Measurements from ENCODE around the gene LRRC58.
"Not testable (repeated sequence)": the region's sequence is repeated elsewhere in the genome, so short reads cannot be mapped to it uniquely, and the experiment has no call there.

Gene LRRC58

DNA sequence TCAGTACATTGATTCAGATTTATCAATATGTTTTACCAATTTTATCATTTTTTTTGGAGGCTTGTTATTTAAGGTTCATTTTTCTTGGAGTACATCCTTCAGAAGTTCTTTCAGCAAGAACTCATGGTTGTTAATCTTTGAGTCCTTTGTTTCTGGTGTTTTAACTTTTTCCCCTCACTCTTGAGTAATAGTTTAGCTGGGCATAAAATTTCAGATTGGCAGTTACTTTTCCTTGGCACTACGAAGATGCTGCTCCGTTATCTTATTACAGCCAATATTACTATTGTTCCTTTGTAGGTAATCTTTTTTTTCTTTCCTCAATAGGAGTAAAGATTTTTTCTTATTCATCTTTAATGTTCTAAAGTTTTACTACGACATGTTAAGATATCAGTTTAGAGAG, 9.8 kb downstream of the LRRC58 start:
- DNase-seq (ENCODE audit: low spot score): no peak

DNA sequence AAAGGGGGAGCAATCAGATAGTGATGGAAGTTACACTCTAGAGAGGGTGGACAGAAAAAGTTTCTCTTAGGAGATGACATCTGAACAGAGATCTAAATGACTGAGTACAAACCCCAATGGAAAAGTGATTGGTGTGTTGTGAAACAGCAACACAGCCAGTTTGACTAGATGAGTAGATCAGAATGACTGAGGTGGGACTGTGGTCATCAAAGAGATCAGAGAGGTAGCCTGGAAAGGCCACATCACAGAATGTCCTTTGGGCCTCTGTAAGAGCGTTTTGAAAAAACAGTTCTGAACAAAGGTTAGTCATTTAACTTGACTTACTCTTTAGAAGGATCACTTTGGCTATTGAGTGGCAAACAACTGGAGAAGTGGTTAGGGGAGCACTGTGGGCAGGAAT, 10.6 kb downstream of the LRRC58 start:
- no peak for DNase-seq (ENCODE audit: low spot score)

DNA sequence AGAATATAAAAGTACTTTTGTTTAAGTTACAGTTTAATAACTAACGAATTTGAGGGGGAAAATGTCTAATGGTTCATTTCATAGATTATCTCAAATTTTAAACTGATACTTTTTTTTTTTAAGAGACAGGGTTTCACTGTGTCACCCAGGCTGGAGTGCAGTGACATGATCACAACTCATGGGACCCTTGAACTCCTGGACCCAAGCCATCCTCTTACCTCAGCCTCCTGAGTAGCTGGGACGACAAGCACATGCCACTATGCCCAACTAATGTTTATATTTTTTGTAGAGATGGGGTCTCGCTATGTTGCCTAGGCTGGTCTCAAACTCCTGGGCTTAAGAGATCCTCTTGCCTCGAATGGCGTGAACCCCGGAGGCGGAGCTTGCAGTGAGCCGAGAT, 16.5 kb downstream of the LRRC58 start:
- no peak for DNase-seq (ENCODE audit: low spot score)

DNA sequence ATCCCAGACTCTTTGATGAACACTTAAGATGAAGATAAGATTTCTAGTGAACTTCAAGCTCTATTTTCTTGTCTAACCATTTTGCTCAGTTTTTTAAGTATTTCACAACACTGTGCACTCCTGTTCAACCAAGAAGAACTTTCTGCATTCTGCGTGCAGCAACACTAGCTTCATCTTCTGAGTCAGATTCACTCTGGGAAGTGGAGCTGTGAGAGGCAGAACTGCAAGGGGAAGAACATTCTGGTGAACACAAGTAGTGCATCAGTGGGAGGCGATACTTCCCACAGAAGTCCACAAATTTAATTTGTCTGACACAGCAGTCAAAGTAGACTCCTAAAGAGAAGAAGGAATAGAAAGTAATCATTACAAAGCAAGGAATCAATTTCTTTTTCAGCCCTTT, 18.1 kb downstream of the LRRC58 start:
- DNase-seq (ENCODE audit: low spot score): no peak

DNA sequence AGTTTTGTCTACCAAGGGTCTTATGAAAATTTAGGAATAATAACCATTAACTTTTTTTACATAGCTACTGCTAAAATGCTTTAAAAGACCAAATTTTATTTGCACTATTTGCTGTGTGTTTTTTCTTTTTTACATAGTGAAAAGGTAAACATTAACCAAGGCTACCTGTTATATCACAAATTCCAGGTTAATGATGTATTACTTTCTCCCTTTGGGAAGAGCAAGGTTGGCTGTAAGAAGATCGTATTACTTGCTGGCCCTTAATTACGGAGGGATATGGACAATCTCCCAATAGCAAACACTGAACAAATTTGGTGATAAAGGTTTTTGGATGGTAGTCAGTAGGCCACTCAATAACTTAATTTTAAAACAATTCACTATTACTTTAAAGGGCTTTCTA, 22.4 kb downstream of the LRRC58 start:
- DNase-seq (ENCODE audit: low spot score): no peak

DNA sequence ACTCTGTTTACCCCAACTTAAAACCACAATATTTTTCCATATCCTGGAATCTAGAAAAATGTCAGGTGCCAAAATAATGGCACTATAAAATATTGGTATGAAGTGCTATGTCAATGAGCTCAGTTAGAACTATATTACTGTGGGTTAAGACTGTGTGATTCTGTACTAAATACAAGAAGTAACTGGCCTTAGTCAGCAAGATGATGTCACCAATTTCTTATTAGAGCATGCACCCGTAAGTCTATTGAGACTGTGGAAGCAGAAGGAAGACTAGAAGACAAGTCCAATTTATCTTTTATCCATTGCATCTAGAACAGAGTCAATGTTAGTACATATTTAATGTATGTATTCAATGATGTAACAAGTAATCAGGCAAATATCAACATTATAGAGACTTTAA, 25.0 kb downstream of the LRRC58 start:
- DNase-seq (ENCODE audit: low spot score): no peak

DNA sequence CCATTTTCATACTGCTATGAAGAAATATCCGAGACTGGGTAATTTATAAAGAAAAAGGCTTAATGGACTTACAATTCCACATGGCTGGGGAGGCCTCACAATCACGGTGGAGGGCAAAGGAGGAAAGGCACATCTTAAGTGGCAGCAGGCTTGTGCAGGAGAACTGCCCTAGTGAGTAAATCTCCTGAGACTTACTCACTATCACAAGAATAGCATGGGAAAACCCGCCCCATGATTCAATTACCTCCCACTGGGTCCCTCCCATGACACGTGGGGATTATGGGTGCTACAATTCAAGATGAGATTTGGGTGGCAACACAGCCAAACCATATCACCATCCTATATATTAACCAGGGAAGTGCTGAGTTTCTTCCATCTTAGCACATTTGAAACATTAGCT, 25.4 kb downstream of the LRRC58 start:
- DNase-seq (ENCODE audit: low spot score): not testable (repeated sequence)

DNA sequence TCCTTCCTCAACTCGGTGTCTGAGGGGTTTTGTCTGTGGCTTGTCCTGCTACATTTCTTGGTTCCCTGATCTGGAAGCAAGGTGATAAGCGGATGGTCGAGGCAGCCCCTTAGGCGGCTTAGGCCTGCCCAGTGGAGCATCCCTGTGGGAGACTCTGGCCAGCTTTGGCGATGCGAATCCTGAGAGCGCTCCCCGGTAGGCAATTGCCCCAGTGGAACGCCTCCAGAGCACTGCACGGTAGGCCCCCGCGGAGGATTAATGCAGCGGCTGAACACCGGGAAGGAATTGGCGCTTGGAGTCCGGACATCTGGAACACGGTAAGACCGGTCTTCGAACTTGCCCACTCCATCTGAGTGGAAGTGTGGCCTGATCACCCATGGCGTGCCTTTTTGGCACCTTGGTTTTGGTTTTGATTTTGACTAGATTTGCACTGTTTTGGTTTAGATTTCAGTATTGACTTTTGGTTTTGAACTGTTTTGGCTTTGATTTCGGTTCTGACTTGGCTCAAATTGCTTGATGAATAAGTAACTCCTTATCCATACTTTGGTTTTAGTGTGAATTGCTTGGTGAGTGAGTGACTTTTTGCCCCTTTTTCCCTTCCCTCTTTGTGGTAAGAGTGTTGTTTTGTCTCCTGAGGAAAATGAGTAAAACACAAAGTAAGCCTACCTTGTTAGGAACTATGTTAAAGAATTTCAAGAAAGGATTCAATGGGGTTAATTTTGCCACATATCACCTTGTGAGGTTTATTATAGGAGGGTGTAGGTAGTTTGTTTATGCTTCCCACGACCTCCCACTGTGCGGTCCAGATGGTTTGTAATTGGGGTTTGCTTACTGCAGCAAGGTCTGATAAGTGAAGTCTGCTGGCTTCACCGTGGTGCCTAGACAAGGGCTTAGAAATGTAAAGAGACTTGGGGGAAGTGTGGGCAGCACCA, 37.0 kb downstream of the LRRC58 start:
- no peak for DNase-seq (ENCODE audit: low spot score)

DNA sequence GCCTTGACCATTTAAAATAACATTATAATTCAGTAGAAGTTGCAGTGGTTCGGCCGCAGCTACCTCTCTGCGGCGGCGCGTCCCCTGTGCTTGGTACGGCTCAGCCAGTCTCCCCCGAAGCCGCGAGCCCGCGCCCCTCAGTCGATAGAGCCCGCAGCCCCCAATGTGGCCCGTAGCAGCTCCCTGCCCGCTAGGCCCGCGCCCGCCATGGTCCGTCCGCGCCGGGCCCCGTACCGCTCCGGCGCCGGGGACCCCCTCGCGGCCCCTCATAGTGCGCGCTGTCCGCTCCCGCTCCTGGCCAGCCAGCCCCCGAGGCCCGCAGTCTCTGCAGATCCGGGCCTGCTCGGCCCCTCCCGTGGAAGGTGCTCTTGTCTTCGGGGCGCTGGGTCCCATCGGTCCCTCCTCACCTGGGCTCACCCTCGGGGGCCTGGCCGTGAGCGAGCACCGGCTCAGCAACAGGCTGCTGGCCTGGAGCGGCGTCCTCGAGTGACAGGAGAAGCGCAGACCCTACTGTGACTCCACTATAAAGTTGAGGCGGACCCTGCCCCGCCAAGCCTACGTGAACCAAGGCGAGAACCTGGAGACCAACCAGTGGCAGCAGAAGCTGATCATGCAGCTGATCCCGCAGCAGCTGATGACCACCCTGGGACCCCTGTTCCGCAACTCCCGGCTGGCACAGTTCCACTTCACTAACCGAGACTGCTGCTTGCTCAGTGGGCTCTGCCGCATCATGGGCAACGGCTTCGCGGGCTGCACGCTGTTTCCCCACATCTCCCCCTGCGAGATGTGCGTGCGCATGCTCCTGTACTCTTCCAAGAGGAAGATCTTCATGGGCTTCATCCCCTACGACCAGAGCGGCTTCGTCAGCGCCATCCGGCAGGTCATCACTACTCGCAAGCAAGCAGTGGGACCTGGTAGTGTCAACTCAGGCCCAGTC, 42.4 kb downstream of the LRRC58 start:
- DNase-seq (ENCODE audit: low spot score): no peak

DNA sequence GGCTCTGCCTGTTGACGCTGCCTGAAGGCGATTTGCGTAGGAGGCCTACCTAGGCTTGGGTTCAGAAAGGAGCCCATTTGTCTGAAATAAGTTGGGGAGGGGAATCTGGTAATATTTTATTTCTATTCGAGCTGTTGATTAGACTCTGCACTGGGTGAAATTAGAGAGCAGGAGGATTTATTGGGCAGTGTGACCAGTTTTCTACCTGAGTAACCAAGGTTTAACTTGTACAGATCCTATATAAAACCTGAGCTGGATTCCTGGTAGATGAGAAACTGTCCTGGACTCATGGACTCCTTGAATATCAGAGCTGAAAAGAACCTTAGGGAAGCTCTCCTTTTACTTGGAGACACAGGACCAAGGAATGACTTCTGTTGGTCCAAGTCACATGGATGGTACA, 44.5 kb downstream of the LRRC58 start:
- DNase-seq (ENCODE audit: low spot score): no peak

DNA sequence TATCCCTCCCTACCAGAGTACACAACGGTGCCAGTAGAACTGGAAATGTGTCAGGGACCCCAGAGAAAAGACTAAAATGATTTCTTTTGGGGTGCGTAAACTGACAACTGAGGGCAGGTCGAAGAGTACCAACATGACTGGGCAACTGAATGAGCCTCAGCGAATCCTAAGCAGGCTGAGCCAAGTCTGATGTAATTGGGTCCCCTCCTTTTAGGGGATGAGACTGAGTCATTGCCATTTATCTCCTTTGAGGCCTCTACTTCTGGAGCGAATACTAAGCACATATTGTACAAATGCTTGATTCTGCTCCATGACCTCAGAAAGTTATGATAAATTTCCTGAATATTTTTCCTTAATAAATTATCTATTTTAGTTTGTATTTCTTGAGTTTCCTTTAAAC, 46.8 kb downstream of the LRRC58 start:
- no peak for DNase-seq (ENCODE audit: low spot score)

DNA sequence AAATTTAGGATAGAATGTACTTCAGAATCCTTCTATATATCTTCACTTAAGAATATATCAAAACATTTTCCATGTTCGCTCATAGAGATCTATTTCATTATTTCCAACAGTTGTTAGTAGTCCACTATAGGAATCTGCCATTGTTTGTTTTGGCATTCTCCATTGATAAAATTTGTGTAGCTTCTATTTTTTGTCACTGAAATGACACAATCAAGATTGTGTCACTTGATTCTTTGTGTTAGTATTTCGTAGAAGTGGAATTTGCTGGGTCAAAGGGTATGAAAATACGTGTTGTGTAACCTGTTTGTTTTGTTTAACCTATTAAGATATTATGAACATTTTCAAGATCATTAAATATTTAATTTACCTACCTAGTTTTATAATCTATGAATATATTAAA, 48.2 kb downstream of the LRRC58 start:
- peak; percentile 30 for DNase-seq (ENCODE audit: low spot score)

DNA sequence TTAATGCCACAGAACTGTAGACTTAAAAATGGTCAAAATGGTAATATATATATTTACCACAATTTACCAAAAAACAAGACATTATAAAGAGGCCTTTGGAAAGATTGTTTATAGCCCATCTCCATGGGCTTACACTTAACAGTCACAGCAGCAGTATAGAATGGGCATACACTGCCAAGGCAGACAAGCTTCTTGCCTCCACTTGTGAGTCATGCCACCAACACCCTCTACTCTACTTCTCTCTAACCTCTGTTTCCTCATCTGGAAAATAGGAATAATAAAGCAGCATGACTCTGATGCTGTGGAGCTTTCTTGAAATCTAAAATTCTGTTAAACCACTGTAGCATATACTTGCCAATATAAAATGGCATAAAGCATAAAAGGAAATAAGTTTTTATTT, 49.8 kb downstream of the LRRC58 start:
- DNase-seq (ENCODE audit: low spot score): no peak

DNA sequence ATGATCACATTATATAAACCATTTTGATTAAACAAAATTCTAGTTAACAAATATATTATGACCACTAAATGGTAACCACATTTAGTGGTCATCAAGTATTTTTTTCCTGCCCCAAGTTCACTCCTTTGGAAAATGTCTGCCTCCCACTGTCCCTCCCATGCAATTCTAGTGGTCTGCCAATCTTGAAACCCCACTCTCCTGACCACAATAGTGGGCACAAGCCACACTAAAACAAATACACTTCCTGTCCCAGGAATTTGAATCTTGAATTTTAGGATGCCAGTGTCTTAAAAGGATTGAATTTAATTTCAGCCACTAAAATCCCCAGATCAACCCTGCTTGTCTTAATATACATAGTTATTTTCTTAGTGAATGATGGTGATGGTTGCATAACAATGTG, 50.2 kb downstream of the LRRC58 start:
- DNase-seq (ENCODE audit: low spot score): no peak

DNA sequence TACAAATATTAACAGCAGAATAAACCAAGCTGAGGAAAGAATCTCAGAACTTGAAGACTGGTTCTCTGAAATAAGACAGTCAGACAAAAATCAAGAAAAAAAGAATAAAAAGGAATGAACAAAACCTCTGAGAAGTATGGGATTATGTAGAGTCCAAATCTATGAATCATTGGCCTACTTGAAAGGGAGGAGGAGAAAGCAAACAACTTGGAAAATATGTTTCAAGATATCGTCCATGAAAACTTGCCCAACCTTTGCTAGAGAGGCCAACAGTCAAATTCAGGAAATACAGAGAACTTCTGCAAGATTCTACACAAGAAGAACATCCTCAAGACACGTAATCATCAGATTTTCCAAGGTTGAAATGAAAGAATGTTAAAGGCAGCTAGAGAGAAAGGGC, 57.6 kb downstream of the LRRC58 start:
- DNase-seq (ENCODE audit: low spot score): not testable (repeated sequence)

DNA sequence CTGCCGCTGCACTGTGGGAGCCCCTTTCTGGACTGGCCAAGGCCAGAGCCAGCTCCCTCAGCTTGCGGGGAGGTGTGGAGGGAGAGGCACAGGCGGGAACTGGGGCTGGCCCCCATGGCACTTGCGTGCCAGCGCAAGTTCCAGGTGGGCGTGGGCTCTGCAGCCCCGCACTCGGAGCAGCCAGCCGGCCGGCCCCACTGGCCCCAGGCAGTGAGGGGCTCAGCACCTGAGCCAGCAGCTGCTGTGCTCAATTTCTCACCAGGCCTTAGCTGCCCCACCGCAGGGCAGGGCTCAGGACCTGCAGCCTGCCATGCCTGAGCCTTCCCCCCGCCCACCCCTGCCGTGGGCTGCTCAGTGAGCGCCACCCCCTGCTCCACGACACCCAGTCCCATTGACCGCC, 59.5 kb downstream of the LRRC58 start:
- DNase-seq (ENCODE audit: low spot score): no peak

DNA sequence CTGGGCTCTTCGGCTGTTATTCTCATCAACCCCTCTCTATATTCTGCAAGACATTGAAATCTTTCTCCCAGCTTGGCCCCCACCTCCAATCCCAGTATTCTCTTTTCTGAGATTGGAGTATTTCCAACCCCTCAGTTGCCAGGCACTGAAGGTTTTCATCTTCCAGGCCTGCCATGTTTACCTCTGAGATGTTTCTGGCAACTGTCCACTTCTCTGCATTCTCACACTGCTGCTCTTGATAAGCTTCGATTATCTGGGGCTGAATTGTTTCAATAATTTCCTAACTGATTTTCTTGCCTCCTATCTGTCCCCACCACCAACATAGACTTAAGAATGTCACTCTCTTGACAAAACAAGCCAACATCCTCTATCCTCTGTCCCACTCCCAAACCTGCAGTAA, 62.7 kb downstream of the LRRC58 start:
- DNase-seq (ENCODE audit: low spot score): no peak

DNA sequence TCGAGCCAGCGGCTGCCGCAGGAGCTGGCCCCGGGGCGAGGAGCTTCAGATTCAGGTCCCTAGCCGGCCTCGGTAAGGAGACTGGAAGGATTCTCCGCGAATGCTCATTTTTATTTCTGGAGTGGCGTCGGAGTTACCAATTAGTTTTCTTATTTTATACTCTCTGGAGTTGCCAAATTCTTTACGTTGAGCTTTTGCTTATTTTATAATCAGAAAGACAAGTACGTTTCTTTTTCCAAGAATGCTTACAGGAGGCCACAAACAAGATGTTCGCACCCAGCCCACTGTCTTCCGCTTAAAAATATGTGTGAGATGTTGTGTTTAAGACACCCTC, 63.7 kb downstream of the LRRC58 start:
- DNase-seq (ENCODE audit: low spot score): no peak

DNA sequence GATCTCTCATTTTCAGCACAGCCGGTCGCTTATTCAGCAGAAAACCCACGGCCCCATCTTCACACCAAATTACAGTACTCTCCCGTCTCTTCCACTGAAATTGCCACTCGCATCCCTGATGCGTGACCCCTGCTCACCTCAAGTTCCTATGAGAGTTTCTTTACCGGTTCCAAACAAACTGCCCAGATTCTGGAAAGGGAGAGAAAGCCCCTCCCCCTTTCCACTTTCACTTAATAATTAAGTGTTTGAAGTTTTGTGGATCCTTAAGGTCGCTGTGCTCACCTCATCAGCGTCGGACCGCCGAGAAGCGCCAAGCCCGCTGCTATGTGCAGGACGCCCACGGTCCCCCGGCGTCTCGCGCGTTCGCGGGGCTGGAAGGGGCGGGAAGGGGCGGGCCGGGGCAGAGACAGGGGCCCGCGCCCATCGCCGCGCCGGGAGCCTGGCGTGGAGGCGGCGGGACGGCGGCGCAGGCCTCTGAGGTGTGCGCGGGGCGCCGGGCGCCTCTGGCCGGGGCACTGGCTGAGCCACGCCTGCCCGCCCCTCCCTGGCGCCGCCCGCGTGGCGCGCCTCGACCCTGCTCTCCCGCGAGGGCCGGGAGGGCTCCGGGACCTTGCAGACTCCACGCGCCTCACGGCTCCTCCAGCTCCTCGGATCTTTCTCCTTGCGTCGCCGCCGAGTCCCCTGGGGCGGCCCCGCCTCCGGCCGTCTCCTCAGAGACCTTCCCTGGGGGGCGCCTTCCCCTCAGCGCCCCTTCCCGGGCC, 64.2 kb downstream of the LRRC58 start, which contains the start of gene GPR156:
Gene GPR156 (minus strand): TSS at position 476 of the 761 bp plus-strand sequence. CDS start 41,124 bp downstream, outside the sequence.
- DNase-seq (ENCODE audit: low spot score): no peak

DNA sequence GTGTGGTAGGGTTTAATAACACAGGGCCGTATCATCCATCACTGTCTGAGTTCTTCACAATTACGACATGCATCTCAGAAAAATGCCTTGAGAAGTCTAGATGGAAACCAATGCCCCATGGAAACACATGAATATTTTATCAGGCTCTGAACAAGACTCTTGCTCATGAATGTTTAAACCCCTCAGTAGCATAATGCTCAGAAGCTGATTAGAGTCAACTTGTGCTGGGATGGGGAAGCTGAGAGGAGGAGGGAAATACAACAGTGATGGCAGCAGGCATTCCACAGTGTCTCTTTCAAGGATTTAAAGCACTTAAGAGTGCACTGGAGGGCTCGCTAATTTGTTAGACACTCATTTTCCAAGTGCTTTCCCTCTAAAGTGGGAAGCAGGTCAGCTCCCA, 67.9 kb downstream of the LRRC58 start:
- no peak for DNase-seq (ENCODE audit: low spot score)

DNA sequence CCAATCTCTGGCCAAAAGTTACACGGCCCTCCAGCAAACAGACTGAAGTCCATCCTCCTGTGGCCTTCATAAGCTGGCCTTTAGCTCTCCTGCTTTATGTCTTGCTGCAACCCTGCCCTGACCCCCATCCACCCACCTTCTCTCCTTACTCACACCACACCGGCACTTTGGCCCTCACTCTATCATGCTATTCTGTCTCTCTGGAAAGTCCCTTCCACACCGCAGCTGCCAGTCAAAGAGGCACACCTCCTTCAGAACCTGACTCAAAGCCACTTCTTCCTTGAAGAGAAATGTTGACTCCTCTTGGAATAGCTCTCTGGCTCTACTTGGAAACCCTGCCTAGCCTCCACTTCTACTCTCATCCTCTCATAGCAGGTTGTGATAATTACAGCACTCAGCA, 68.6 kb downstream of the LRRC58 start:
- no peak for DNase-seq (ENCODE audit: low spot score)

DNA sequence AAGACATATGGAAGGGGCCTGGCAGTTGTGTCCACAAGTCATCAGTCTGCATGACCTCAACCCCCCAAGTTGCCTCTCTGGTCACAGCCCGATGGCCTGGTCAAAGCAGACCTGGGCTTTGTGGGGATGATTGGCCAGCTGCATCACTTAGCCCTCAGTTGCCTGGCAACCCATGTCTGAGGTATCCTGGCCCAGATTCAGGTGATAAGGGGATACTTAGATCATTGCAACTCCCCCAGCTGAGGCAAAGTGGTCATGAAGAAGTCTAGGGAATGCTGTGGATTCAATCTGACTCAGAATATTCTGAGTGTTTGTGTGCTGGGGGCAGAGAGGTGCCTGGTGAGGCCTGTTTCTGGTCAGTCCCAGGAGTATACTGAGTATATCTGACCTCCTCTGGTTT, 69.1 kb downstream of the LRRC58 start:
- no peak for DNase-seq (ENCODE audit: low spot score)

Measured in HuH-7.5 (cell line).